HepG2 (cell line): ENCODE results near the gene HOXA6. TPM values are rescaled to one million over a fixed set of nuclear protein-coding genes. Genes with fewer than 3 reads are reported as not detected.

ENCODE experiments used
- ESRRA ChIP-seq: sonication (generic); formaldehyde crosslinking; IDR thresholded peaks from 2 replicates; pipeline ENCODE4 v1.5.1; 2020; ENCODE audit warnings: mild to moderate bottlenecking, low read depth, missing genetic modification reagents
- GATA4 ChIP-seq: sonication (generic); IDR thresholded peaks from 2 replicates; pipeline ENCODE4 v1.6.1; 2016; ENCODE audit warnings: antibody characterized with exemption, low read depth, borderline replicate concordance
- HMG20B ChIP-seq: conservative IDR thresholded peaks from 2 replicates; pipeline ENCODE4 v1.6.1; 2016; ENCODE audit warnings: missing genetic modification reagents, missing compliant biosample characterization
- JUND ChIP-seq: sonication (generic); formaldehyde crosslinking; IDR thresholded peaks from 2 replicates; pipeline ENCODE4 v1.8.0; 2022; ENCODE audit warnings: mild to moderate bottlenecking, missing genetic modification reagents
- KMT2B ChIP-seq: IDR thresholded peaks from 2 replicates; pipeline ENCODE4 v1.6.1; 2016; ENCODE audit warnings: missing genetic modification reagents, missing compliant biosample characterization
- POGZ ChIP-seq: sonication (generic); formaldehyde crosslinking; IDR thresholded peaks from 2 replicates; pipeline ENCODE4 v1.4.0; 2020; ENCODE audit warnings: mild to moderate bottlenecking, missing genetic modification reagents
- RXRA ChIP-seq: sonication (generic); formaldehyde crosslinking; IDR thresholded peaks from 2 replicates; pipeline ENCODE4 v1.5.1; 2020; ENCODE audit warnings: missing genetic modification reagents
- TEAD2 ChIP-seq: sonication (generic); formaldehyde crosslinking; IDR thresholded peaks from 2 replicates; pipeline ENCODE4 v1.9.0; 2021; ENCODE audit warnings: missing genetic modification reagents
- ZNF101 ChIP-seq: sonication (generic); formaldehyde crosslinking; IDR thresholded peaks from 2 replicates; pipeline ENCODE4 v1.4.0; 2020; ENCODE audit warnings: mild to moderate bottlenecking, low read depth, missing genetic modification reagents, borderline replicate concordance
- ZNF34 ChIP-seq: sonication (generic); formaldehyde crosslinking; IDR thresholded peaks from 2 replicates; pipeline ENCODE4 v1.4.0; 2020; ENCODE audit warnings: mild to moderate bottlenecking, missing genetic modification reagents, borderline replicate concordance
- ZNF616 ChIP-seq: sonication (generic); formaldehyde crosslinking; IDR thresholded peaks from 2 replicates; pipeline ENCODE4 v1.5.0; 2020; ENCODE audit warnings: low read depth, mild to moderate bottlenecking, missing genetic modification reagents
- ZNF660 ChIP-seq: sonication (generic); formaldehyde crosslinking; IDR thresholded peaks from 2 replicates; pipeline ENCODE4 v1.5.1; 2020; ENCODE audit warnings: mild to moderate bottlenecking, low read depth, missing genetic modification reagents, borderline replicate concordance
- polyA plus RNA-seq, 8 experiments: library from polyadenylated mRNA; depleted of rRNA in 3 of 8; stranded (reverse) in 7 of 8; unstranded in 1 of 8; fragments of >200 nt; fragmentation: Illumina TruSeq in 4 of 8; extraction: Trizol in 4 of 8; gene quantifications; 2 replicates each; pipeline versions ENCODE4 v1.2.1 to v1.2.3, GENCODE V29; 2011 to 2016; ENCODE audit warnings: low read depth in 4 of 8, missing spikeins in 1 of 8, mixed read lengths in 1 of 8; ENCODE audit not compliant: insufficient read depth in 1 of 8
- total RNA-seq, 5 experiments: library from RNA; depleted of rRNA; stranded (reverse); fragments of >200 nt; fragmentation: Illumina TruSeq; extraction: Trizol; gene quantifications; 2 replicates each; pipeline ENCODE4 v1.2.3, GENCODE V29; 2016; ENCODE audit warnings: low read depth in 1 of 5
- TF ChIP-seq, protein P1 (sequence below): sonication (generic); formaldehyde crosslinking; conservative IDR thresholded peaks from 2 replicates; pipeline ENCODE4 v1.8.0; 2022; ENCODE audit warnings: missing genetic modification reagents
- TF ChIP-seq, protein P2 (sequence below): sonication (generic); formaldehyde crosslinking; IDR thresholded peaks from 2 replicates; pipeline ENCODE4 v1.5.1; 2020; ENCODE audit warnings: mild to moderate bottlenecking, missing genetic modification reagents, moderate library complexity
- TF ChIP-seq, protein P3 (sequence below): sonication (generic); formaldehyde crosslinking; IDR thresholded peaks from 2 replicates; pipeline ENCODE4 v1.4.0; 2020; ENCODE audit warnings: mild to moderate bottlenecking, missing genetic modification reagents
- TF ChIP-seq, protein P4 (sequence below): sonication (generic); formaldehyde crosslinking; IDR thresholded peaks from 2 replicates; pipeline ENCODE4 v1.5.0; 2020; ENCODE audit warnings: missing genetic modification reagents
- TF ChIP-seq, protein P5 (sequence below): sonication (generic); formaldehyde crosslinking; IDR thresholded peaks from 2 replicates; pipeline ENCODE4 v1.4.0; 2020; ENCODE audit warnings: missing genetic modification reagents, low read depth, mild to moderate bottlenecking, borderline replicate concordance
- TF ChIP-seq, protein P6 (sequence below): sonication (generic); formaldehyde crosslinking; IDR thresholded peaks from 2 replicates; pipeline ENCODE4 v1.4.0; 2020; ENCODE audit warnings: missing genetic modification reagents

Gene HOXA6
- total and polyA plus RNA-seq, 2 of the 13 experiments (the other 11 are each of a cell fraction or from before 2014, with no cell fraction given): 1.3 to 1.5 TPM

DNA sequence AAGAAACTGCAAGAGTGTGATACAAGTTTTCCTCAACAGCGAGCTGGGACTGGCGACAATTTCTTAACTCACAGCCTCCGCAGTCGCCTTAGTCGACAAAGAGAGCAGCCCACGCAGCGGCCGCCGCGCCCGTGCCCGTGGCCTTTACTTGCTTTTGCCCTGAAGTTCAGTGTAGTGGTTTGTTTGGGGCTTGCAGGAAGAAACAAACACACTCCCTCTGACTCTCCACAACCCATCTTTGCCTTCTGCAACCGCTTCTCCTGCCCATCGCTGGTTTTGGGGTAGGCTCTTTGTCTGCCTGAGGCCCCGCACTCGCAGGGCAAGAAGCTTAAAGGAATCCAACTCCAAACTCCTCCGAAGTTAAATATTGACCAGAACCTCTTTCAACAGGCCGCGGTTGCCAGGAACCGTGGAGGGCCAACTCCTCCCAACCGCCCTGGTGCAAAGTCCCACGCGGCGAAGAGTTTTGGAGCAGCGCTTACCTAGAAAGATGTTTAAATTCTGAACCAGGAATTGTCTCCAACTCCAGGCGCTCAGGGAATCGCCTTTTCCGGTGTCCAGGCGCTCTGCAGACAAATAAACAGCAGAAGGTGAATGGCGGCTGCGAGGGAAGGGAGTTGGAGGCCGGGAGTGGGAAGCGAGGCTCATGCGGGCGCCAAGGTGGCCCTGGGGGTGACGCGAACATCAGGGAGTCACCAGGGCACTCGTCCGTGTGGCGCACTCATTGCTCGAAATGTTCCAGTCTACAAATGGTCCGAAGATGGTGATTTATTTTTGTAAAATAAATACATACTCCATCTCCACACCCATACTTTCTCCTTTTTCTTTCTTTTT, 25.3 kb downstream of the HOXA6 start (continued):
- TF ChIP-seq, protein P1, sequence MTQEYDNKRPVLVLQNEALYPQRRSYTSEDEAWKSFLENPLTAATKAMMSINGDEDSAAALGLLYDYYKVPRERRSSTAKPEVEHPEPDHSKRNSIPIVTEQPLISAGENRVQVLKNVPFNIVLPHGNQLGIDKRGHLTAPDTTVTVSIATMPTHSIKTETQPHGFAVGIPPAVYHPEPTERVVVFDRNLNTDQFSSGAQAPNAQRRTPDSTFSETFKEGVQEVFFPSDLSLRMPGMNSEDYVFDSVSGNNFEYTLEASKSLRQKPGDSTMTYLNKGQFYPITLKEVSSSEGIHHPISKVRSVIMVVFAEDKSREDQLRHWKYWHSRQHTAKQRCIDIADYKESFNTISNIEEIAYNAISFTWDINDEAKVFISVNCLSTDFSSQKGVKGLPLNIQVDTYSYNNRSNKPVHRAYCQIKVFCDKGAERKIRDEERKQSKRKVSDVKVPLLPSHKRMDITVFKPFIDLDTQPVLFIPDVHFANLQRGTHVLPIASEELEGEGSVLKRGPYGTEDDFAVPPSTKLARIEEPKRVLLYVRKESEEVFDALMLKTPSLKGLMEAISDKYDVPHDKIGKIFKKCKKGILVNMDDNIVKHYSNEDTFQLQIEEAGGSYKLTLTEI (CRISPR knock-in tag): no peak
- no peak; the same call in 1 of the 2 replicates for TF ChIP-seq ESRRA
- TF ChIP-seq, protein P2, sequence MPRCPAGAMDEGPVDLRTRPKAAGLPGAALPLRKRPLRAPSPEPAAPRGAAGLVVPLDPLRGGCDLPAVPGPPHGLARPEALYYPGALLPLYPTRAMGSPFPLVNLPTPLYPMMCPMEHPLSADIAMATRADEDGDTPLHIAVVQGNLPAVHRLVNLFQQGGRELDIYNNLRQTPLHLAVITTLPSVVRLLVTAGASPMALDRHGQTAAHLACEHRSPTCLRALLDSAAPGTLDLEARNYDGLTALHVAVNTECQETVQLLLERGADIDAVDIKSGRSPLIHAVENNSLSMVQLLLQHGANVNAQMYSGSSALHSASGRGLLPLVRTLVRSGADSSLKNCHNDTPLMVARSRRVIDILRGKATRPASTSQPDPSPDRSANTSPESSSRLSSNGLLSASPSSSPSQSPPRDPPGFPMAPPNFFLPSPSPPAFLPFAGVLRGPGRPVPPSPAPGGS (CRISPR knock-in tag): peak; percentile 53; the same call in 1 of the 2 replicates
- TF ChIP-seq ZNF101: no peak
- 0 out of 2 replicates have a peak, but pooled peaks have one; percentile 29 for TF ChIP-seq JUND
- TF ChIP-seq GATA4: peak; percentile 10; the same call in 1 of the 2 replicates
- TF ChIP-seq ZNF34 (CRISPR knock-in tag): peak; percentile 53; the same call in 1 of the 2 replicates
- peak; percentile 68 for TF ChIP-seq RXRA (CRISPR knock-in tag)
- TF ChIP-seq KMT2B (CRISPR knock-in tag): no peak; the same call in 1 of the 2 replicates
- TF ChIP-seq TEAD2 (CRISPR knock-in tag): 0 out of 2 replicates have a peak, but pooled peaks have one; percentile 16
- TF ChIP-seq HMG20B (CRISPR knock-in tag): 0 out of 2 replicates have a peak, but pooled peaks have one; percentile 43
- TF ChIP-seq, protein P3, sequence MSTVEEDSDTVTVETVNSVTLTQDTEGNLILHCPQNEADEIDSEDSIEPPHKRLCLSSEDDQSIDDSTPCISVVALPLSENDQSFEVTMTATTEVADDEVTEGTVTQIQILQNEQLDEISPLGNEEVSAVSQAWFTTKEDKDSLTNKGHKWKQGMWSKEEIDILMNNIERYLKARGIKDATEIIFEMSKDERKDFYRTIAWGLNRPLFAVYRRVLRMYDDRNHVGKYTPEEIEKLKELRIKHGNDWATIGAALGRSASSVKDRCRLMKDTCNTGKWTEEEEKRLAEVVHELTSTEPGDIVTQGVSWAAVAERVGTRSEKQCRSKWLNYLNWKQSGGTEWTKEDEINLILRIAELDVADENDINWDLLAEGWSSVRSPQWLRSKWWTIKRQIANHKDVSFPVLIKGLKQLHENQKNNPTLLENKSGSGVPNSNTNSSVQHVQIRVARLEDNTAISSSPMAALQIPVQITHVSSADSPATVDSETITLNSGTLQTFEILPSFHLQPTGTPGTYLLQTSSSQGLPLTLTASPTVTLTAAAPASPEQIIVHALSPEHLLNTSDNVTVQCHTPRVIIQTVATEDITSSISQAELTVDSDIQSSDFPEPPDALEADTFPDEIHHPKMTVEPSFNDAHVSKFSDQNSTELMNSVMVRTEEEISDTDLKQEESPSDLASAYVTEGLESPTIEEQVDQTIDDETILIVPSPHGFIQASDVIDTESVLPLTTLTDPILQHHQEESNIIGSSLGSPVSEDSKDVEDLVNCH (CRISPR knock-in tag): no peak
- TF ChIP-seq, protein P4, sequence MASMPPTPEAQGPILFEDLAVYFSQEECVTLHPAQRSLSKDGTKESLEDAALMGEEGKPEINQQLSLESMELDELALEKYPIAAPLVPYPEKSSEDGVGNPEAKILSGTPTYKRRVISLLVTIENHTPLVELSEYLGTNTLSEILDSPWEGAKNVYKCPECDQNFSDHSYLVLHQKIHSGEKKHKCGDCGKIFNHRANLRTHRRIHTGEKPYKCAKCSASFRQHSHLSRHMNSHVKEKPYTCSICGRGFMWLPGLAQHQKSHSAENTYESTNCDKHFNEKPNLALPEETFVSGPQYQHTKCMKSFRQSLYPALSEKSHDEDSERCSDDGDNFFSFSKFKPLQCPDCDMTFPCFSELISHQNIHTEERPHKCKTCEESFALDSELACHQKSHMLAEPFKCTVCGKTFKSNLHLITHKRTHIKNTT (CRISPR knock-in tag): no peak
- no peak for TF ChIP-seq ZNF660 (CRISPR knock-in tag)
- peak; percentile 45; the same call in 1 of the 2 replicates for TF ChIP-seq POGZ (CRISPR knock-in tag)
- TF ChIP-seq, protein P5, sequence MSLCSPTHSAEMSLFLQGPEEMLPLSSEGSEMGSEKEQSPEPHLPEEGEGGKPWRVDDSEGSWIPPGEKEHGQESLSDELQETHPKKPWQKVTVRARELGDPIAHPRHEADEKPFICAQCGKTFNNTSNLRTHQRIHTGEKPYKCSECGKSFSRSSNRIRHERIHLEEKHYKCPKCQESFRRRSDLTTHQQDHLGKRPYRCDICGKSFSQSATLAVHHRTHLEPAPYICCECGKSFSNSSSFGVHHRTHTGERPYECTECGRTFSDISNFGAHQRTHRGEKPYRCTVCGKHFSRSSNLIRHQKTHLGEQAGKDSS: peak; percentile 18; the same call in 1 of the 2 replicates
- TF ChIP-seq ZNF616 (CRISPR knock-in tag): no peak
- TF ChIP-seq, protein P6, sequence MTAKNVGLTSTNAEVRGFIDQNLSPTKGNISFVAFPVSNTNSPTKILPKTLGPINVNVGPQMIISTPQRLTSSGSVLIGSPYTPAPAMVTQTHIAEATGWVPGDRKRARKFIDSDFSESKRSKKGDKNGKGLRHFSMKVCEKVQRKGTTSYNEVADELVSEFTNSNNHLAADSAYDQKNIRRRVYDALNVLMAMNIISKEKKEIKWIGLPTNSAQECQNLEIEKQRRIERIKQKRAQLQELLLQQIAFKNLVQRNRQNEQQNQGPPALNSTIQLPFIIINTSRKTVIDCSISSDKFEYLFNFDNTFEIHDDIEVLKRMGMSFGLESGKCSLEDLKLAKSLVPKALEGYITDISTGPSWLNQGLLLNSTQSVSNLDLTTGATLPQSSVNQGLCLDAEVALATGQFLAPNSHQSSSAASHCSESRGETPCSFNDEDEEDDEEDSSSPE (CRISPR knock-in tag): peak; percentile 47; the same call in 1 of the 2 replicates
